K562 (cell line): ENCODE measurements around the gene TCTN3. TPM values are rescaled to one million over a fixed set of nuclear protein-coding genes. Genes with fewer than 3 reads are reported as not detected.
A peak's percentile ranks its signal among the peaks of the same experiment; 100 is the strongest.

ENCODE experiments used
- BCL6 ChIP-seq: fragments of 250-450 bp; sonication (Bioruptor Pico); IDR thresholded peaks from 2 replicates; pipeline ENCODE4 v1.4.0; 2020
- CCNT2 ChIP-seq: IDR thresholded peaks from 2 replicates; pipeline ENCODE4 v1.6.1; 2011; ENCODE audit warnings: borderline replicate concordance, low read depth, mild to moderate bottlenecking, moderate library complexity, mixed read lengths, low read length; ENCODE audit not compliant: insufficient read length; ENCODE audit errors: extremely low read depth
- CHD4 ChIP-seq: fragments of 200-600 bp; sonication (generic); IDR thresholded peaks from 3 replicates; pipeline ENCODE4 v1.6.1; 2012; ENCODE audit warnings: low read depth, mild to moderate bottlenecking, mixed read lengths, low read length, inconsistent platforms; ENCODE audit not compliant: insufficient read depth, insufficient replicate concordance, poor library complexity, severe bottlenecking
- ETV5 ChIP-seq: sonication (generic); formaldehyde crosslinking; IDR thresholded peaks from 2 replicates; pipeline ENCODE4 v1.4.0; 2020; ENCODE audit warnings: low read depth, mild to moderate bottlenecking, missing genetic modification reagents
- EWSR1 ChIP-seq: fragments of 450-650 bp; IDR thresholded peaks from 2 replicates; pipeline ENCODE4 v1.6.1; 2018; ENCODE audit warnings: borderline replicate concordance, mild to moderate bottlenecking, low read depth, moderate library complexity; ENCODE audit not compliant: partially characterized antibody
- KAT7 ChIP-seq: sonication (generic); formaldehyde crosslinking; IDR thresholded peaks from 2 replicates; pipeline ENCODE4 v1.8.0; 2022; ENCODE audit warnings: missing genetic modification reagents, mild to moderate bottlenecking, borderline replicate concordance
- MTA1 ChIP-seq: fragments of 450-650 bp; IDR thresholded peaks from 2 replicates; pipeline ENCODE4 v1.6.1; 2017; ENCODE audit warnings: borderline replicate concordance
- PCBP2 ChIP-seq: fragments of 200-400 bp; formaldehyde crosslinking; IDR thresholded peaks from 2 replicates; pipeline ENCODE4 v1.6.1; 2018; ENCODE audit warnings: low read length, low read depth, mild to moderate bottlenecking, moderate library complexity; ENCODE audit not compliant: poor library complexity, severe bottlenecking
- POLR2A ChIP-seq: fragments of 450-650 bp; conservative IDR thresholded peaks from 2 replicates; pipeline ENCODE4 v1.6.1; 2016
- RREB1 ChIP-seq: fragments of 250-450 bp; sonication (Bioruptor Pico); IDR thresholded peaks from 2 replicates; pipeline ENCODE4 v1.4.0; 2020
- SAFB ChIP-seq: fragments of 200-400 bp; formaldehyde crosslinking; IDR thresholded peaks from 2 replicates; pipeline ENCODE4 v1.6.1; 2017; ENCODE audit warnings: low read depth, low read length, borderline replicate concordance
- SAFB2 ChIP-seq: fragments of 200-400 bp; formaldehyde crosslinking; IDR thresholded peaks from 2 replicates; pipeline ENCODE4 v1.6.1; 2018; ENCODE audit warnings: borderline replicate concordance, low read length, low read depth, moderate library complexity; ENCODE audit not compliant: severe bottlenecking
- SFPQ ChIP-seq: fragments of 200-400 bp; formaldehyde crosslinking; IDR thresholded peaks from 2 replicates; pipeline ENCODE4 v1.6.1; 2017; ENCODE audit warnings: mild to moderate bottlenecking, low read depth, low read length, moderate library complexity
- SPI1 ChIP-seq: IDR thresholded peaks from 2 replicates; pipeline ENCODE4 v1.6.1; 2011; ENCODE audit warnings: low read depth, low read length, control low read depth, borderline replicate concordance
- ZBTB9 ChIP-seq: fragments of 450-650 bp; formaldehyde crosslinking; IDR thresholded peaks from 2 replicates; pipeline ENCODE4 v1.4.0; 2020; ENCODE audit warnings: mild to moderate bottlenecking, moderate library complexity
- ZKSCAN8 ChIP-seq: fragments of 200-800 bp; sonication (Bioruptor generic); IDR thresholded peaks from 2 replicates; pipeline ENCODE4 v1.6.1; 2016; ENCODE audit warnings: missing genetic modification characterization, missing compliant biosample characterization
- ZNF324 ChIP-seq: fragments of 250-450 bp; sonication (Bioruptor Pico); IDR thresholded peaks from 2 replicates; pipeline ENCODE4 v1.4.0; 2020; ENCODE audit warnings: mild to moderate bottlenecking
- polyA plus RNA-seq, 8 experiments: library from polyadenylated mRNA; depleted of rRNA in 4 of 8; stranded (reverse) in 5 of 8; unstranded in 3 of 8; fragments of >200 nt; fragmentation: Nextera tagmentation in 2 of 8; fragmentation: Illumina TruSeq in 1 of 8; extraction: Ambion mirVana in 2 of 8; extraction: Trizol in 1 of 8; gene quantifications; 2 replicates each; pipeline versions ENCODE4 v1.2.1 to v1.2.3, GENCODE V29; 2011 to 2014; ENCODE audit warnings: inconsistent platforms in 1 of 8, missing spikeins in 1 of 8
- total RNA-seq, 7 experiments: library from RNA; depleted of rRNA in 6 of 7; stranded (reverse); fragments of >200 nt in 6 of 7; fragmentation: Illumina TruSeq in 2 of 7; extraction: Trizol in 2 of 7; gene quantifications; 2 replicates each; pipeline versions ENCODE4 v1.2.1 to v1.2.3, GENCODE V29; 2011 to 2021; ENCODE audit warnings: low replicate concordance in 1 of 7

The TCTN3 gene
- total and polyA plus RNA-seq, 9 of the 15 experiments (the other 6 are each of a cell fraction or from before 2014, with no cell fraction given): 10.4 to 25.8 (median 16.3) TPM

GRCh38 chr10:95656291-95657164, 37.2 kb downstream of the TCTN3 start, which contains the start of gene ALDH18A1 (continued):
- TF ChIP-seq KAT7 (CRISPR knock-in tag) (0 out of 2 replicates have a peak, but pooled peaks have one; percentile 55), ZNF324 (CRISPR knock-in tag) (no peak), PCBP2 (no peak), ZBTB9 (CRISPR knock-in tag) (no peak), RREB1 (no peak), ETV5 (CRISPR knock-in tag) (peak; percentile 62; the same call in 1 of the 2 replicates), SPI1 (no peak), SAFB (no peak), BCL6 (CRISPR knock-in tag) (no peak), SAFB2 (no peak), POLR2A (peak; percentile 43; the same call in 1 of the 2 replicates), EWSR1 (no peak), CHD4 (no peak), CCNT2 (no peak), SFPQ (peak; percentile 96), MTA1 (peak; percentile 82), ZKSCAN8 (CRISPR knock-in tag) (no peak)
